H9 (cell line): Measurements from ENCODE around the gene UNC93A. TPM values are rescaled to one million over a fixed set of nuclear protein-coding genes. Genes with fewer than 3 reads are reported as not detected.
A peak's percentile ranks its signal among the peaks of the same experiment; 100 is the strongest.

Experiments
- DNase-seq: peaks from one replicate; pipeline ENCODE4 v3.0.0-alpha.2; 2017
- H2AFZ ChIP-seq: one replicate; pipeline ENCODE4 v1.6.1; 2013; ENCODE audit warnings: mild to moderate bottlenecking, low read length, control low read depth, moderate library complexity
- H2AK5ac ChIP-seq: 2 replicates; pipeline ENCODE4 v1.6.1; 2013; ENCODE audit warnings: low read length, control low read depth, mixed read lengths; ENCODE audit not compliant: insufficient read length
- H2BK120ac ChIP-seq: one replicate; pipeline ENCODE4 v1.6.1; 2013; ENCODE audit warnings: low read depth, mild to moderate bottlenecking, low read length, control low read depth, inconsistent platforms; ENCODE audit not compliant: poor library complexity, severe bottlenecking
- H2BK12ac ChIP-seq: 2 replicates; pipeline ENCODE4 v1.6.1; 2013; ENCODE audit warnings: low read length, control low read depth, mixed read lengths, low read depth; ENCODE audit not compliant: insufficient read length
- H2BK15ac ChIP-seq: 2 replicates; pipeline ENCODE4 v1.6.1; 2013; ENCODE audit warnings: low read depth, low read length, control low read depth
- H2BK20ac ChIP-seq: one replicate; pipeline ENCODE4 v1.6.1; 2013; ENCODE audit warnings: low read depth, mild to moderate bottlenecking, low read length, control low read depth, inconsistent platforms; ENCODE audit not compliant: poor library complexity, severe bottlenecking
- H2BK5ac ChIP-seq: 2 replicates; pipeline ENCODE4 v1.6.1; 2013; ENCODE audit warnings: low read length, control low read depth, mixed read lengths; ENCODE audit not compliant: insufficient read length
- H3K14ac ChIP-seq: 2 replicates; pipeline ENCODE4 v1.6.1; 2013; ENCODE audit warnings: low read length, control low read depth; ENCODE audit not compliant: insufficient read depth
- H3K18ac ChIP-seq: 2 replicates; pipeline ENCODE4 v1.6.1; 2013; ENCODE audit warnings: low read depth, mild to moderate bottlenecking, mixed read lengths, low read length, control low read depth; ENCODE audit not compliant: insufficient read length
- H3K23ac ChIP-seq: 2 replicates; pipeline ENCODE4 v1.6.1; 2013; ENCODE audit warnings: low read length, control low read depth, mixed read lengths, low read depth; ENCODE audit not compliant: insufficient read length
- H3K23me2 ChIP-seq: 2 replicates; pipeline ENCODE4 v1.6.1; 2013; ENCODE audit warnings: low read depth, mild to moderate bottlenecking, mixed read lengths, low read length, control low read depth; ENCODE audit not compliant: insufficient read length, poor library complexity, severe bottlenecking
- H3K27ac ChIP-seq: 2 replicates; pipeline ENCODE4 v1.5.1; 2013; ENCODE audit warnings: low read length, control low read depth, mixed read lengths, low read depth; ENCODE audit not compliant: insufficient read length
- H3K27me3 ChIP-seq: 2 replicates; pipeline ENCODE4 v1.6.1; 2013; ENCODE audit warnings: low read length, control low read depth, inconsistent platforms; ENCODE audit not compliant: insufficient read depth
- H3K4ac ChIP-seq: 2 replicates; pipeline ENCODE4 v1.6.1; 2013; ENCODE audit warnings: low read depth, mild to moderate bottlenecking, control low read depth, inconsistent platforms, low read length, moderate library complexity
- H3K4me1 ChIP-seq: 2 replicates; pipeline ENCODE4 v1.6.1; 2013; ENCODE audit warnings: low read length, control low read depth, inconsistent platforms; ENCODE audit not compliant: insufficient read depth
- H3K4me2 ChIP-seq: 2 replicates; pipeline ENCODE4 v1.6.1; 2013; ENCODE audit warnings: low read length, control low read depth, mixed read lengths; ENCODE audit not compliant: insufficient read length, insufficient read depth
- H3K56ac ChIP-seq: 2 replicates; pipeline ENCODE4 v1.6.1; 2013; ENCODE audit warnings: low read depth, mild to moderate bottlenecking, mixed read lengths, low read length, control low read depth; ENCODE audit not compliant: insufficient read length
- H3K79me1 ChIP-seq: 2 replicates; pipeline ENCODE4 v1.6.1; 2013; ENCODE audit warnings: low read depth, mild to moderate bottlenecking, moderate library complexity, low read length, control low read depth, inconsistent platforms; ENCODE audit not compliant: insufficient read depth, poor library complexity, severe bottlenecking
- H3K79me2 ChIP-seq: 2 replicates; pipeline ENCODE4 v1.6.1; 2013; ENCODE audit warnings: low read length, control low read depth, inconsistent platforms; ENCODE audit not compliant: insufficient read depth
- H3K9ac ChIP-seq: 2 replicates; pipeline ENCODE4 v1.6.1; 2013; ENCODE audit warnings: low read length, control low read depth, mixed read lengths; ENCODE audit not compliant: insufficient read length; ENCODE audit errors: extremely low read depth
- H3K9me3 ChIP-seq: one replicate; pipeline ENCODE4 v1.6.1; 2013; ENCODE audit warnings: low read depth, low read length, inconsistent platforms; ENCODE audit not compliant: control insufficient read depth
- H3T11ph ChIP-seq: one replicate; pipeline ENCODE4 v1.6.1; 2013; ENCODE audit warnings: mild to moderate bottlenecking, low read length, control low read depth, inconsistent platforms
- H4K20me1 ChIP-seq: one replicate; pipeline ENCODE4 v1.6.1; 2013; ENCODE audit not compliant: control insufficient read depth, insufficient read length, insufficient read depth
- H4K5ac ChIP-seq: 2 replicates; pipeline ENCODE4 v1.6.1; 2013; ENCODE audit warnings: low read depth, mild to moderate bottlenecking, mixed read lengths, low read length, control low read depth; ENCODE audit not compliant: insufficient read length
- H4K8ac ChIP-seq: replicated peaks from 2 replicates; pipeline ENCODE4 v1.6.1; 2013; ENCODE audit warnings: low read length, control low read depth, mixed read lengths, low read depth; ENCODE audit not compliant: insufficient read length
- H4K91ac ChIP-seq: 2 replicates; pipeline ENCODE4 v1.6.1; 2013; ENCODE audit warnings: low read depth, mild to moderate bottlenecking, moderate library complexity, mixed read lengths, low read length, control low read depth; ENCODE audit not compliant: insufficient read length
- H3K27ac Mint-ChIP-seq, 3 experiments: 2 replicates in 2 of 3; 3 replicates in 1 of 3; pipeline ENCODE4 v1.8.0; 2020 to 2021; ENCODE audit warnings: mixed read lengths in 3 of 3, mild to moderate bottlenecking in 1 of 3, moderate library complexity in 1 of 3
- H3K27me3 Mint-ChIP-seq: 2 replicates; pipeline ENCODE4 v1.8.0; 2021; ENCODE audit warnings: low read depth, mild to moderate bottlenecking, moderate library complexity, mixed read lengths
- H3K36me3 Mint-ChIP-seq, 3 experiments: 2 replicates in 2 of 3; 3 replicates in 1 of 3; pipeline ENCODE4 v1.8.0; 2020 to 2021; ENCODE audit warnings: low read depth in 3 of 3, mixed read lengths in 3 of 3; ENCODE audit not compliant: insufficient read depth in 1 of 3
- H3K4me1 Mint-ChIP-seq, 2 experiments: 2 replicates each; pipeline ENCODE4 v1.8.0; 2020; ENCODE audit warnings: mixed read lengths in 2 of 2
- H3K4me3 Mint-ChIP-seq, 2 experiments: 2 replicates in 1 of 2; 3 replicates in 1 of 2; pipeline ENCODE4 v1.8.0; 2020 to 2021; ENCODE audit warnings: mild to moderate bottlenecking in 2 of 2, mixed read lengths in 2 of 2, moderate library complexity in 1 of 2
- H3K9me3 Mint-ChIP-seq, 2 experiments: 2 replicates in 1 of 2; 3 replicates in 1 of 2; pipeline ENCODE4 v1.8.0; 2020; ENCODE audit warnings: mild to moderate bottlenecking in 2 of 2, mixed read lengths in 2 of 2, moderate library complexity in 1 of 2
- WGBS: extraction: QIAGEN DNeasy Blood & Tissue Kit; methylation state at CpG from one replicate; pipeline ENCODE4 v1.1.7; 2013; ENCODE audit warnings: missing lambda C conversion rate, low lambda C conversion rate, mixed read lengths; ENCODE audit not compliant: insufficient read length; ENCODE audit errors: extremely low coverage; 5-methylcytosine and 5-hydroxymethylcytosine counted together
- total RNA-seq: library from RNA; stranded (reverse); gene quantifications from 2 replicates; pipeline ENCODE4 v1.2.1, GENCODE V29; 2021
- TF ChIP-seq, protein P1 (sequence below): fragments of 200-600 bp; sonication (generic); conservative IDR thresholded peaks from 3 replicates; pipeline ENCODE4 v1.8.0; 2021; ENCODE audit warnings: antibody characterized with exemption, mild to moderate bottlenecking

The UNC93A gene
- total RNA-seq, 1 experiment from 2014 or later: 0.70 TPM

DNA sequence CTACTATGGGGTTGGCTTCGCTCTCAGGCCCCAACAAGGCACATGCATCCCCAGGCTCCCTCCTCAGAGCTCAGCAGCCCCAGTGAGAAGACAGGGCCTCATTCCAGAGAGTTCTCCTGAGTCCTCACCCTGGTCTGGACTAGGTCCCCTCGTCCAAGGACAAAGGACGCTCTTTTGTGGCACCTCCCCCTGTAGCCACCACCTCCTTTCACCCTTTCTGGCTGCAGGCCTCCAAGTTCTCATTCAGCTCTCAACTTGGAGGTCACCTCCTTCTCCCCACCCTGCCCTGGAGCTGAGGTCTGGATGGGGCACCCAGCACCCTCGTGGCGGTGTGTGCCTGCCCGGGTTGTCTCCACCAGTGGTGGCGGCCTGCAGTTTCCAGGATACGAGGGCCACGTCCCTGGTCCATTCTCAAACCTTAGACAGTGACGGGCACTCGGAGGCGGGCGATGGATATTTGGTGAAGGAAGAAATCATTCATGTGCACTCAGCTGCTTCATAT lies 2.5 kb downstream of the UNC93A start:
- Histone ChIP-seq H4K20me1 (no peaks in the 10 kb centered on the region), H3K23ac (no peak overlapping the region), H2BK20ac (no peak overlapping the region), H3K4ac (no peak overlapping the region), H4K5ac (no peak overlapping the region), H3K4me2 (no peak overlapping the region), H3K14ac (no peak overlapping the region; the same call in 1 of the 2 replicates), H3K9ac (no peak overlapping the region), H4K8ac (no peak overlapping the region), H3K27me3 (no peaks in the 10 kb centered on the region), H3K23me2 (no peaks in the 10 kb centered on the region), H2BK5ac (no peak overlapping the region), H2AK5ac (no peak overlapping the region), H3K56ac (no peak overlapping the region), H4K91ac (no peak overlapping the region), H3K4me1 (peaks cover 3% of the 10 kb centered on the region; the same call in 1 of the 2 replicates), H3K27ac (no peak overlapping the region), H3K9me3 (no peaks in the 10 kb centered on the region), H3K79me1 (no peaks in the 10 kb centered on the region), H2BK120ac (no peak overlapping the region), H2AFZ (no peak overlapping the region), H3K18ac (peak overlapping the region; percentile 39), H3T11ph (no peak overlapping the region), H2BK15ac (no peak overlapping the region), H2BK12ac (no peak overlapping the region), H3K79me2 (no peaks in the 10 kb centered on the region)
- Mint-ChIP-seq H3K4me1 (peaks cover 18 to 21% of the 10 kb centered on the region in 2 experiments), H3K4me3 (no peak overlapping the region), H3K27me3 (peaks cover 23% of the 10 kb centered on the region), H3K36me3 (peaks cover 3 to 7% (median 3%) of the 10 kb centered on the region in 3 experiments; a peak in 6 of 7 replicates), H3K9me3 (peaks cover 5 to 6% of the 10 kb centered on the region in 2 experiments; a peak in 3 of 5 replicates), H3K27ac (no peak overlapping the region; a peak in 1 of 7 replicates)
- DNase-seq: no peak
- WGBS: no CpG with 5 or more reads among the region's 13 CpGs
- TF ChIP-seq, protein P1, sequence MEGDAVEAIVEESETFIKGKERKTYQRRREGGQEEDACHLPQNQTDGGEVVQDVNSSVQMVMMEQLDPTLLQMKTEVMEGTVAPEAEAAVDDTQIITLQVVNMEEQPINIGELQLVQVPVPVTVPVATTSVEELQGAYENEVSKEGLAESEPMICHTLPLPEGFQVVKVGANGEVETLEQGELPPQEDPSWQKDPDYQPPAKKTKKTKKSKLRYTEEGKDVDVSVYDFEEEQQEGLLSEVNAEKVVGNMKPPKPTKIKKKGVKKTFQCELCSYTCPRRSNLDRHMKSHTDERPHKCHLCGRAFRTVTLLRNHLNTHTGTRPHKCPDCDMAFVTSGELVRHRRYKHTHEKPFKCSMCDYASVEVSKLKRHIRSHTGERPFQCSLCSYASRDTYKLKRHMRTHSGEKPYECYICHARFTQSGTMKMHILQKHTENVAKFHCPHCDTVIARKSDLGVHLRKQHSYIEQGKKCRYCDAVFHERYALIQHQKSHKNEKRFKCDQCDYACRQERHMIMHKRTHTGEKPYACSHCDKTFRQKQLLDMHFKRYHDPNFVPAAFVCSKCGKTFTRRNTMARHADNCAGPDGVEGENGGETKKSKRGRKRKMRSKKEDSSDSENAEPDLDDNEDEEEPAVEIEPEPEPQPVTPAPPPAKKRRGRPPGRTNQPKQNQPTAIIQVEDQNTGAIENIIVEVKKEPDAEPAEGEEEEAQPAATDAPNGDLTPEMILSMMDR: no peak
